Amniotic stem cell (primary cell): ENCODE measurements around the gene FGGY.
A peak's percentile ranks its signal among the peaks of the same experiment; 100 is the strongest.
"Not testable (repeated sequence)": the region's sequence is repeated elsewhere in the genome, so short reads cannot be mapped to it uniquely, and the experiment has no call there.

ENCODE experiments used
- DNase-seq: peaks from one replicate; lab custom pipeline; 2025; lab: John Stamatoyannopoulos, UW

FGGY gene

GRCh38 chr1:59443310-59443709 is 146.4 kb downstream of the FGGY start:
- no peak for DNase-seq

GRCh38 chr1:59444520-59444919 is 147.6 kb downstream of the FGGY start:
- DNase-seq, result no peak

GRCh38 chr1:59445040-59445439 is 148.1 kb downstream of the FGGY start:
- no peak for DNase-seq

- peak; percentile 66 for DNase-seq
These were observed 149.5 kb downstream of the FGGY start for GRCh38 chr1:59446257-59446901.

GRCh38 chr1:59452026-59452425 is 155.1 kb downstream of the FGGY start:
- DNase-seq, result no peak

- no peak for DNase-seq
These were observed 155.7 kb downstream of the FGGY start for GRCh38 chr1:59452559-59452958.

- no peak for DNase-seq
These were observed 156.5 kb downstream of the FGGY start for GRCh38 chr1:59453297-59453968.

GRCh38 chr1:59455206-59455605 is 158.3 kb downstream of the FGGY start:
- DNase-seq, result peak; percentile 67

- DNase-seq, result no peak
These were observed 160.9 kb downstream of the FGGY start for GRCh38 chr1:59457786-59458185.

GRCh38 chr1:59458884-59459283 is 162.0 kb downstream of the FGGY start:
- DNase-seq, result no peak

GRCh38 chr1:59462942-59463341 is 166.0 kb downstream of the FGGY start:
- DNase-seq, result not testable (repeated sequence)

GRCh38 chr1:59465478-59465877 is 168.6 kb downstream of the FGGY start:
- DNase-seq, result not testable (repeated sequence)

- no peak for DNase-seq
These were observed 172.0 kb downstream of the FGGY start for GRCh38 chr1:59468828-59469428.

GRCh38 chr1:59471991-59472570 is 175.2 kb downstream of the FGGY start:
- not testable (repeated sequence) for DNase-seq

GRCh38 chr1:59473831-59474230 is 176.9 kb downstream of the FGGY start:
- DNase-seq, result no peak

- no peak for DNase-seq
These were observed 177.6 kb downstream of the FGGY start for GRCh38 chr1:59474496-59474895.

- DNase-seq, result no peak
These were observed 178.8 kb downstream of the FGGY start for GRCh38 chr1:59475737-59476136.

GRCh38 chr1:59477286-59477685 is 180.4 kb downstream of the FGGY start:
- no peak for DNase-seq

- DNase-seq, result no peak
These were observed 181.0 kb downstream of the FGGY start for GRCh38 chr1:59477867-59478266.

- DNase-seq, result no peak
These were observed 181.9 kb downstream of the FGGY start for GRCh38 chr1:59478822-59479221.

- no peak for DNase-seq
These were observed 183.4 kb downstream of the FGGY start for GRCh38 chr1:59480188-59480888.

- peak; percentile 3 for DNase-seq
These were observed 185.1 kb downstream of the FGGY start for GRCh38 chr1:59481881-59482505.
